NCI-H146 treated with DMSO at 0.1 percent for 48 hours (cell line): Measurements from ENCODE around the gene FMNL2.

Source experiments
- DNase-seq: peaks from one replicate; lab custom pipeline; 2025; ENCODE audit not compliant: unreplicated experiment; lab: John Stamatoyannopoulos, UW

FMNL2 gene

DNA sequence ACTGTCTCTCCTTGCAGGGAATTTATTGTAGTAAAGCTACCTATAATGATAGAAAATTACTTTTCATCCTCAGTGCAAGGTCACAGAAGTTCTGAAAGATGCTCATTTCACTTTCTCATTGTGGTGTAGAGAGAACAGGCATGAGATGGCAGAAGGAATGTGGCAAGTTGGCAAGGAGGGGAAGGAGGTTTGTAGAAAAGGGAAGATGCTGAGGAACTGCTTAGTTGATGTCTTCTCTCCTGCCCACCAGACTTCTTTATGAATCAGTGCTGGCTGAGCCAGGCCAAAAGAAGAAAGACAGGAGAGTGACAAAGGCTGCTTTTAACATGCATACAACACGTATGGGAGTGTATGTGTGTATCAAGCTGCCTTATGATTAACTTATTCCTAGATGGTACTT lies 217.9 kb downstream of the FMNL2 start:
- DNase-seq: no peak

DNA sequence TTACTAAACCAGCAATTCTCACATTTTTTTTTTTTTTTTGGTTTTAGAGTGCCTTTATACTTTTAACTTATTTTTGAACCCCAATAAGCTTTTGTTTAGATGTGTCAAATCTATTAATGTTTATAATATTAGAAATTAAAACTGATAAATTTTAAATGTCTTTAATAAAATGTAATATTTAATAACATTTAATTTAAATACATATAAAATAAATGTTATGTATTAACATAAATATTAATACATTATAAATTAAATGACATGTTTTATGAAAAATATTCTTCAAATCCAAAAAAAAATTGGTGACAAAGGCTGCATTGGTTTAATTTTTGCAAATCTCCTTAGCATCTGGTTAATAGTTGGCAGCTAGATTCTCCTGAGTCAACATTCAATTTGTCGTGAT lies 218.5 kb downstream of the FMNL2 start:
- no peak for DNase-seq

DNA sequence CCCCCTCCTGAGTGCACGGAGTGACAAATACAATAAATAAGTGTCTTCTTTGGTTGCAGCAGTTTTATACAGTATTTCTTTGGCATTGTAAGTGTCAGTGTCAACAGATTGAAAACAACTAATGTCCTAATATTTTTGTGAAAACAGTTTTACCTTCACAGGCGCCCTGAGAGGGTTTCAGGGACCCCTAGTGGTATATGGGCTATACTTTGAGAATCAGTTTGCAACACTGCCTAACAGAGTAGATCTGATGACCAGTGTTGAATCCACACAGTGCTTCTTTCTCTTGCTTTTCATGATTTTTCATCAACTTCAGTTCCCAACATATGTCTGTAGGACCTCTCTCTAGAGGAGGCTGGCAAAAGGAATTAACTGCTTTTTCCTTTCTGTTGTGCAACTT lies 220.1 kb downstream of the FMNL2 start:
- no peak for DNase-seq

DNA sequence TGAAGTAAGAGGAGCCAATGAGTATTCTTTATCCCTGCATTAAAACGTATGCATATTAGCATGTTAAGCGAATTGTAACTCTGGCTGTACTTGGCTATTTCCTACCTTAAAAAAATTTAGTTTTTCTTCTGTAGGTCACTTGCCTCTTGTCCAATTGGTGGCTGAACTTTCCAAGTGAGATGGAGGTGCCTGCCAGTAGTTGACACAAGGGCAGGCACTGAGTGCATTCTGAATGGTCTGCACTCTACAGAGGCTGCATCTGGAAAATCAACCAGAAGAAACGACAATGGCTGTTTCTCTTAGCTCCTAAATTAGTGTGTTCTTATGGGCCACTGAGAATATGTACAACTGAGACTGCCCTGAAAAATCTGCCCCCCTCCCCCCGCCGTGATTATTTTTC lies 221.5 kb downstream of the FMNL2 start:
- DNase-seq: no peak

DNA sequence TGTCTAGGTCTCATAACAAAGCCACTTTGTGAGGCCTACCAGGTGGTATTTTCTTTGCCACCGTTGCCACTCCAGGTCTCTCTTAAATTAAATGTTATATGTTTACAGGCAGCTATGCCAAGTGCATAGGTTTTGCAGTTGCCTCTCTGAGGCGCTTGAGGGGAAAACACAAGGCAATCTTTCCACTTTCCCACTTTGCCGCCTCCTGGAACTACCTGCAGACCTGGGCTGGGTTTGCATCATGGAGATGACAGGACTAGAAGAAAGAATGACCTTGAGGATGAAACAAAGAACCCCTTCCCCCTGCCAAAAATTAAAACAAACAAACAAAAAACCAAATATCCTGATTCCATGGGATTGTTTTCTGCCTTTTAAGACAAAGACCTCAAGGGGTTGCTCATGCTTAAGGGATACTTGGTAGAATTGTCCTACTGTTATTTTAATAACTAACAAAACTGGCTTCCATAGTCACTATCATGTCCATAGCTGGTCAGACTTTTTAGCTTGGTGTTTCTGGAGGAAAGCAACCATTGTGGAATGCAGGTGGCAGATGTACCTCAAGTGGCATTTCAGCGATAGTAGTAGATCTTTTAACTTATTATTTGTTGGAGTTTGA lies 222.4 kb downstream of the FMNL2 start:
- no peak for DNase-seq

DNA sequence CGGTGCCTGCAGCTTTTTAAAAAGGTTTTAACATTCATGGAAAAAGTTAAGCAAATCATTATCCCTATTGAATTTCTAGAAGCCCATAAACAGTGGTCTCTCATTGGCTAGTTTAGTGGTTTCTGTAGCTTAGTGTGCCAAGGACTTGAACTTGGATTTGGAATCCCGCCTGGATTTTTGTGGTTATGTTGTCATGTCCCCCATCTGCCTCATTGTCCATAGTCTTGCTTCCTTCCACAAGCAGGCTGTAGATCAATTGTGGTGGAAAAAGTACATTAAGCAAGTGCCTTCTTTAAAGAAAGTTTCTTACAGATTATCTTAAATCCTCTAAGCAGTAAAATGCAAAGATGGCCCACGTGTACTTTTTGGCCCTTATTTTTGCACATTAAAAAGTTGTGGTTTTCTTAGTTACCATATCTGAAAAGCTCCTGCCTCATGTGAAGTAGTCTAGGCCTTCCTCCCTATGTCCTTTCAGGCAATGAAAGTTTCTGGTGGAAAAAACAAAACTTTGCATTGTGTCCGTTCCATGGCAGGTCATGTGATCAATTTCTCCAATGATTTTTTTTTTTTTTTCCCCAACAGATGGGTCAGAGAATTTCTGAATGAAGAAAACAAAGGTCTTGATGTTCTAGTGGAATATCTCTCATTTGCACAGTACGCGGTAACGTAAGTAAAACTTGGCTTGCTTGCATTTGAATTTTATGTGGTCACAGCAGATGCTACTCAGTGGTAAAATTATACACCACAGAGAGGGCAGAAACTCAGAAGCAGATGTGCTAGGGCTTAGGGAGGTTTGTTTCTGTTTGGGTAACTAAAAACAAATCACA lies 223.4 kb downstream of the FMNL2 start:
- no peak for DNase-seq

DNA sequence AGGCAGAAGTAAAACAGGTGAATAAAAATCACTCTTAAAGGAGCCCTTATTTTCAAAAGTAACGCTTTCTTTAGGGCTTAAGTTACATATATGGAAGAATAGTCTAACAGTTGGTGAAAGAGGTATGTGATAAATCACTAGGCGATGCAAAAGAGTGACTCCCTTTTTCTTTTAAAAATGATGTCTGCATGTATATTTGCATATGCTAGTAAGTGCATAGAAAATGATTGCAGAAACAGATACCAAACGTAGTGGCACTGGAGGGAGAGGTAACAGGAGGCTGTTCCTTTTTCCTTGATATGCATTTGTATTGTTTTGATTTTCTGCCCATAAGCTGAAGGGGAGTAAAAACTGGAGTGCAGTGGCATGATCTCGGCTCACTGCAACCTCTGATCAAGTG lies 224.0 kb downstream of the FMNL2 start:
- DNase-seq: no peak

DNA sequence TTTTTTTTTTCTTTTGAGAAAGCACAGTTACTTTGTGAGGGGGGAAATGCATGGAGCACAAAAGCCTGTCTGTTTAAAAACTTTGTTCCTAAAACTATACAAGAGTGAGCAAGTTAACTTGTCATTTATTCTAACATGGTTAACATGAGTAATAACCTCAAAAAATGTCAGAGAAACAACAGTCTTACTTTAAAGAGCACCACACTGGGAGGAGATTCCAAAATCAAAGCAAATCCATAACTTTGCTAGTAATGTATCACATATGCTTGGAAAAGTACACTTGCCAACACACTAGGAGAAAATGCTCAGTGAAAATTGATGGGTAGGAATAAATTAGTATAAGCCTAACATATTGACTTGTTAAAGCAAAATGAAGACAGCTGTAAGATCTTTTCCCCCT lies 225.2 kb downstream of the FMNL2 start:
- no peak for DNase-seq

DNA sequence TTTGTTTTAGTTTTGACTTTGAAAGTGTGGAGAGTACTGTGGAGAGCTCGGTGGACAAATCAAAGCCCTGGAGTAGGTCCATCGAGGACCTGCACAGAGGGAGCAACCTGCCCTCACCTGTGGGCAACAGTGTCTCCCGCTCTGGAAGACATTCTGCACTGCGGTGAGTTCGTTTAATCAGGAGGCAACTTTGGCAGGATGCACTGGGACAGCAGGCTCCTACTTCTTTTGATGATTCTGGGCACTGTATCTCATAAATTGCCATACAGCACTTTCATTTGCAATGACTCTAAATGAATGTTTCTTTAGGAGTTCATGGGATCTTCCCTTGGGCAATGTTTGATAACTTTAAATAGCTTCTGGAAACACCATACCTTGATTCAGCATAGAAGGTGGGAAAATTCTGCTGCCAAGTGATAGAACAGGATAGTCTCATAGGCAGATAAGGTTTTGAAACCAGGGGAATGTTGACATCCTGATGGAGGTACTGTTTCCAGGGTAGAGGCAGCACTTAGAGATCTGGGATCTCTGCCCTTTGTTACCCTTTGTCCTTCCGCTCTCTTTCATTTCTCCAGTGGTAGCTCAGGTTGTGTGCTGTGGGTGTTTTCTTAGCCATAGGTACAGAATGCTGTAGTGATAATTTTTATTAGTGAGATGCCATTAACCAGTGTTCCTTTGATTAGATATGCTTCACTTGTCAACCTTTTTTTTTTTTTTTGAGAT lies 226.1 kb downstream of the FMNL2 start:
- DNase-seq: no peak

DNA sequence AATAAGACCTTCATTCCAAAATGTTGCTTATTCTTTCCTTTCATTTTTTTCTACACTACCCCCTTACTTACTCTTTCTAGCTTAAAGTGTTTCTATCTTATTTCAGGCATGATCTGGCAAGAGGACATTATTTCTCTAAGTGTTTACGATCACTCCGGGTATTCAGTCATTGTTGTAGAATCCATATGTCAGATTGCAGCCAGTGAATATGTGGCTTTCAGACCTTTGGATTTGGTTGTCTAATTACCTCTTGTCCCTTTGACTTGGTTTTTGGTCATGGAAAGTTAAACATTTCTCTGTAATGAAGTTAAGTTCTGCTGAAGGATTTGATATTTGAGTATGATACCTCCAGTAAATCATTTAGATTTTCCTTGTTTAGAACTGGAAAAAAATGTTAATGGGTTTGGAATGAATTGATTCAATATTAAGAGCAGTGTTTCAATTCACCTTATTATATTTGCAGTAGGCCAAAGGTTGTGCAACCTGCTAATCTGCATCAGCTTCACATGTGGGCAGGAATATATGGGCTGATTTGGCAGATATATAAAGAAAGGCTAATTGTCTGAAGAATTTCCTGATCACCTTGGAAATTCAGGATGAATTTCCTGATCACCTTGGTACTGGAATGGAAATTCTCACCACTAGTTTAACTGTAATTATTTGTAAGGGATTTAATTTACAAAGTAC lies 227.4 kb downstream of the FMNL2 start:
- DNase-seq: no peak

DNA sequence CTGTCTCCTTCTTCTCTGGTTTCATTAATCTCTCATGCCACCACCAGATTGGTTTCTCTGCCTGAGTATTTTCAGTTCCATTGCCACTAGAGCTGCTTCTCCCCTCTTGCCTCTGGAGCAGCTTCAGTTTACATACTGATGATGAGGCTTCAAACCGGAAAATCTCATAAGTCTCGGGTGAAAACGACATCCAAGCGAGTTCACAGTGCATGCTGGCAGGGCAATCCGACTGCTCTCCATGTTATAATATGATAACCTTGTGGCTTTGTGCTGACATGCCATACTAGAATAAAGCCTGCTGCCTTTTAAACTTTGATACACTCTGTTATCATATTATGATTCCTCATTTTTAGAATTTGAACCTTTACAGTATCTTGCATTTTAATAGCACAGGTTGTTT lies 228.8 kb downstream of the FMNL2 start:
- DNase-seq: no peak

DNA sequence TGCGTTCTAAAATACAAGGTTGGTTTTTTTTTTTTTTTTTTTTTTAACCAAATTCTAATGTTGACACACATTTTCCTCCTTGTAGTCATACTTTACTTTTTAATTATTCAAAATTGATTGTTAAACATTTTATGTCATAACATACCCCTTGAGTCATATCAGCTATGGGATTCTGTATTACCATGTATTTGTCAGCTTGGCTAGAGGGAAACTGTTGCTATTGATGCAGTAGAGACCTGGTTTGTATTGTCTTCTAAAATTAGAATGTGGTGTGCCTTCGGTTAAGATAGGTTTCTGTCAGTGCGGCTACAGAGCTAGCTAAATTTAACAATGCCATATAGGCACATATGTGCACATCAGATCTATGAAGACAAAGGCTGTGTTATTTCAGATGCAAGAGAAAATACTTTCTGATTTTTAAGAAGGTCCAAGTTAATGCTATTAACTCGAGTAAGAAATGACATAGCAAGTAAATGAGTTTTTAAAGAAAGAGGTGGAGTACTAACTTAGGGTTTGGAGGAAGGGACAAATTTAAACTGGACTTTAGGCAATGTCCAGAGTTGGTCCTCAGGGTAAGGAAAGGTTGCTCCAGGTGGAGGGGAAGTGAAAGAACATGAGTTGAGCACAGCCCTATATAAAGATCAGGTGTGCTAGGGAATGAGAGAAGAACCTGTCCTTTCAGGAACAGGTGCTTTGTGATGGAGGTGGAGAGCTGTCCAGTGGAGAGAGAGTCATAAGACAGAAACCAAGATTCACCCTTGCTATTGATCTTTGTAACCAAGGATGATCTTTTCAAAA lies 230.0 kb downstream of the FMNL2 start:
- DNase-seq: no peak

DNA sequence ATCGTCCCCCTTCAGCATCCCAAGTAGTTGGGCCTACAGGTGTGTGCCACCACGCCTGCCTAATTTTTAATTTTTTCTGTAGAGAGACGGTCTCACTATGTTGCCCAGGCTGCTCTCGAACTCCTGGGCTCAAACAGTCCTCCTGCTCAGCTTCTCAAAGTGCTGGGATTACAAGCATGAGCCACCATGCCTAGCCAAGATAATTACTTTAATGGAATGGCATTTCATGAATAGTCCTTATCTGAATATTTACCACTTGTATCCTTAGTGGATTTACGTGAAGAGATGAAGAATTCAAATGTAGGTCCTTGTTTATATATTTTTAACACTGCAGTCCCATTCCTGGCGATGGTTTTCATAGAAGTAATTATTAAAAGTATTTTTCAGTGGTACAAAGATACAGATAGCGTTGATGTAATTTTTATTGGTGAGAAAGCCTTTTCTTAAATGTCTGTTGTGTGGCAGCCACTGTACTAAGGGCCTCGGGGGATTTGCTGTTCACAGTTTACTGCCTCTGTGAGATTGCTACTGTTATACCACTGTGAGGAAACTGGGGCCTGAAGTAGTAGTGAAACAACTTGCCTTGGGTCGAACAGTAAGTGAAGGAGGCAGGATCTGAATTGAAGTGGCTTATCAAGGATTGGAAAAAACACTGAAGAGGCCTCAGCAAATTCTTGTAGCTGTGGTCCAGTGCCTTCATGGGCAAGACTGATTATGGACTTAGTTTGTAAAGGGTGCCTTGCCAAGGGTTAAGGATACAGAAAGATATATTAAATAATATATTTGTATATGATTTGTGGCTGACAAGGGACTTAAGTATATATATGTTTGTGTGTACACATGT lies 231.1 kb downstream of the FMNL2 start:
- no peak for DNase-seq

DNA sequence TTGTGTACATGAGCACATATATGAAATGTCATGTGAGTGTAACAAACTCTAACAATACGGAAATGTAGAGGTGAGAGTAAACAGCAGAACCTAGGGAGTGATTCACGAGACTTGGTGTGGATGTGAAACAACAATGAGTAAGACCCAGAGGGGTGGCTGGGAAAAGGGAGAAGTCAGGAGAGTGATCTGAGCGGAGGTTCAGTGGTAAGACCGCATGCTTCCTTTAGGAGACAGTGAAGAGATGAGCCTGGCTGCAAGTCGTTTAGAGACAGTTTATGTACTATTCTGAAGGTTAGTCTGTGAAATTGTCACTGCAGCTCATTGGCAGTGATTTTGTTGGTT lies 231.7 kb downstream of the FMNL2 start:
- DNase-seq: no peak

DNA sequence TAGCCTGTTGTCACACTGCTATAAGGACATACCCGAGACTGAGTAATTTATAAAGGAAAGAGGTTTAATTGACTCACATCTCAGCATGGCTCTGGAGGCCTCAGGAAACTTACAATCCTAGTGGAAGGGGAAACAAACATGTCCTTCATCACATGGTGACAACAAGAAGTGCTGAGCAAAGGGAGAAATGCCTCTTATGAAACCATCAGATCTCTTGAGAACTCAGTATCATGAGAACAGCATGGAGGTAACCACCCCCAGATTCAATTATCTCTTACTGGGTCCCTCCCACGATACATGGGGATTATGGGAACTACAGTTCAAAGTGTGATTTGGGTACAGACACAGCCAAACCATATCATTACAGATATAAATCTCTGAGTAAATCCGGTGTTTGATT lies 233.6 kb downstream of the FMNL2 start:
- DNase-seq: no peak

DNA sequence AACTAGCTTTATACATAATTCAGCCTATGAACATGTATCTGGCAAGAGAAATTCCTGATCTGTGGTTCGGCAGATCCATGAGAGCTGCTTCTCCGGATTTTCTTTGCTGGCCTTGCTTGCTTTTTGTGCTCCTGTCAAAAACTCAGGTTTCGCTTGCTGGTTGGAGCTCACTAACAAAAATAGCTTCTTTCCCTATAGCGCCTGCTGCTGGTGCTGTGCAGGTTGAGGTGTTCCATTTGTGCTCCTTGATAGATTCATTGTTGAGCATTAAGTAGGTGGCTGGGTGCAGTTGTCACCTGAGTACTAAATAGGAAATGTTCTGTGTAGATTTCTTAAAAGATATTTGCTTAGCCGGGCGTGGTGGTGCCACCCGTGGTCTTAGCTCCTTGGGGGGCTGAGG lies 234.2 kb downstream of the FMNL2 start:
- DNase-seq: no peak

DNA sequence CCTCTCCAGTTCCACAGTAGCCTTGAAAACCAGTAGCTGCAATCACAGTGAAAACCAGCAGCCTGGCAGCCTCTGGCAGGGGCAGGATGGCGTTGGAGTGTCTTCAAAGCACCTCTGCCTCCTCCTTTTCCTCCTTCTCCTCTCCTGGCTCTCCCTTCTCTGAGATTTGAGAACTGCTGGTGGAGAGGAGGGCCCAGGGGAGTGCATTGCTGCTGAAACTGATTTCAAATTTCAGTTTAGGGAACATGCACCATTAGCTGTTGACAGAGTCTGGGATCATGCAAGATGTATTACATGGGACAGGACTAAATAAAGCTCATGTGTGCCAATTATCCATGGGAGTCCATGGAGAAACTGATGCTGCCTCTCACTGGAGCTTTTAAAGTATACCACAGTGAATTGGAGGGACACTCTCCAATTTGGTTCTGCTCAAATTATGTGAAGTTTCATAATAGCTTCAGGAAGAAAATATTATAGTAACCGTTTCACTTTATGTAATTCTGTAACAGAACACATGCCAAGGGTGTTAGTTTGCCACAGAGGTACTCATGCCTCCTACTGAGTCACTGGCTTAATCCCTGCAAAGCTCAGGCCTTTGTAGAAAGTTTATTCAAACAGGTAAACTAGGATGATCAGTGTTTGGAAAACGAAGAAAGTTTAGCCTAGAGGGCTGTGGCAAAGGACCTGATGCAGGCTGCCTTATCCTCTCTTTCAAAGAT lies 236.2 kb downstream of the FMNL2 start:
- no peak for DNase-seq

DNA sequence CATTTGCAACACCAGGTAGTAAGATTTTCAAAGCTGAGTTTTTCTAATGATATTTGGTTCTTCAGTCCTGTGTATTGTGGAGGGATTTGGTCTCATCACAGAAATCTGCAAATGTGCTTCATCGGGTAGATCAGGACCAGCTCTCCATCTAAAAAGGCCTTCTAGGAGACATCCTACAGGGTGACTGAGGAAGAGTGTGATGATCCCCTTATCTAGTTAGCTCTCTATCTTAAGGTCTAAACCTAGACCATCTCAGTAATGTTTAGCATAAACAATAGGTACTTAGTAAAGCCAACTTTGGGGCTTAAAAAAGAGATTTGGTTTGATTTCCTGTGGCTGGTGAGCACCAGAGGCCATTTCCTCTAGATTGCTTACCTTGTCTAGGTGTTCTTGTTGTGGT lies 237.1 kb downstream of the FMNL2 start:
- no peak for DNase-seq

DNA sequence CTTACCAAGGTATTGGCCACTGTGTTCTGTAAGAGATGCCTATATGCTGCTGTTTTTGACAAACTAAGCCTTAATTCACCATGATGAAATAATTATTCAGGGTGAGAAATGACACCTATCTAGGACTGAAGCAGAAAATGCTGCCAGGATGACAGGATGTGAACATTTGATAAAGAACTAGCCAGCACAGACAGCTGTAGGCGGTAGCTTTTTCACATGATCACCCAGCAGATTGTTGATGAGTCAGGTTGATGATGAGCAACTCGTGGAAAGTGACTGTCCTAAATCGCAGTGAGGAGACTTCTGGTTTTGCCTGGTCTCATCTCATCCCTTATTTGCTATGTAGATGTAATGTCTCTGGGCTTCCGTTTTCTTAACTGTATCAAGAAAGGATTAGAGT lies 238.2 kb downstream of the FMNL2 start:
- no peak for DNase-seq
